ENCODE results near the gene USP28.
A peak's percentile ranks its signal among the peaks of the same experiment; 100 is the strongest.
"Not testable (repeated sequence)": the region's sequence is repeated elsewhere in the genome, so short reads cannot be mapped to it uniquely, and the experiment has no call there.

USP28 gene

GRCh38 chr11:113829751-113830150 lies 45.6 kb downstream of the USP28 start:
- DNase-seq = no peak

GRCh38 chr11:113828191-113828590 lies 47.2 kb downstream of the USP28 start:
- DNase-seq = no peak

GRCh38 chr11:113827477-113827876 lies 47.9 kb downstream of the USP28 start:
- DNase-seq = no peak

- no peak for DNase-seq
Observed at GRCh38 chr11:113818426-113818825, 56.9 kb downstream of the USP28 start.

GRCh38 chr11:113817626-113818025 lies 57.7 kb downstream of the USP28 start:
- DNase-seq = no peak

GRCh38 chr11:113817162-113817561 lies 58.2 kb downstream of the USP28 start:
- no peak for DNase-seq

GRCh38 chr11:113814181-113814580 lies 61.2 kb downstream of the USP28 start:
- no peak for DNase-seq

- no peak for DNase-seq
Observed at GRCh38 chr11:113808931-113809330, 66.4 kb downstream of the USP28 start.

GRCh38 chr11:113806406-113806805 lies 69.0 kb downstream of the USP28 start:
- DNase-seq = peak in 1 of 2 experiments; percentile 18

GRCh38 chr11:113805640-113806039 lies 69.7 kb downstream of the USP28 start:
- DNase-seq = no peak

- DNase-seq = no peak
Observed at GRCh38 chr11:113802621-113803020, 72.8 kb downstream of the USP28 start.

GRCh38 chr11:113796663-113797259 lies 78.6 kb downstream of the USP28 start:
- DNase-seq = peak; percentile 43 to 67

GRCh38 chr11:113789675-113790320 lies 85.6 kb downstream of the USP28 start:
- DNase-seq = no peak

- not testable (repeated sequence) for DNase-seq
Observed at GRCh38 chr11:113789016-113789415, 86.4 kb downstream of the USP28 start.

- DNase-seq = no peak
Observed at GRCh38 chr11:113782134-113782533, 93.2 kb downstream of the USP28 start.

GRCh38 chr11:113781682-113782081 lies 93.7 kb downstream of the USP28 start:
- DNase-seq = no peak

GRCh38 chr11:113779496-113779895 lies 95.9 kb downstream of the USP28 start, which contains the start of gene CLDN25:
CLDN25 (plus strand) TSS chr11:113779796; CDS start chr11:113779796, 0 bp downstream.
- DNase-seq = no peak

- peak in 1 of 2 experiments; percentile 59 for DNase-seq
Observed at GRCh38 chr11:113778111-113778910, 97.1 kb downstream of the USP28 start.

- DNase-seq = no peak
Observed at GRCh38 chr11:113774174-113774503, 101.2 kb downstream of the USP28 start.

GRCh38 chr11:113773416-113774173 lies 101.8 kb downstream of the USP28 start, which contains the start of gene ZW10:
ZW10 (minus strand) TSS chr11:113773692; CDS start chr11:113773666, 26 bp downstream.
- DNase-seq = peak; percentile 97 to 99

GRCh38 chr11:113773092-113773415 lies 102.3 kb downstream of the USP28 start:
- peak in 1 of 2 experiments; percentile 26 for DNase-seq

- DNase-seq = no peak
Observed at GRCh38 chr11:113771964-113772363, 103.4 kb downstream of the USP28 start.
